Vagina (tissue), 2 donors: ENCODE data around the gene PDE3A.

Experiments
- CTCF ChIP-seq, 3 experiments: fragments of 450-650 bp in 2 of 3; fragments of 200-600 bp in 1 of 3; sonication (generic) in 1 of 3; IDR thresholded peaks; one replicate each; pipeline ENCODE4 v1.5.1; 2017 to 2019; ENCODE audit warnings: antibody characterized with exemption in 3 of 3, mild to moderate bottlenecking in 2 of 3, moderate library complexity in 2 of 3
- POLR2A ChIP-seq, 2 donors: fragments of 450-650 bp; IDR thresholded peaks; one replicate each; pipeline ENCODE4 v1.6.1; 2017; ENCODE audit warnings: antibody characterized with exemption in 2 of 2, mild to moderate bottlenecking in 2 of 2, moderate library complexity in 2 of 2
- POLR2AphosphoS5 ChIP-seq, 2 donors: sonication (generic); formaldehyde crosslinking; IDR thresholded peaks; one replicate each; pipeline ENCODE4 v1.9.0; 2017; ENCODE audit warnings: antibody characterized with exemption in 2 of 2, mild to moderate bottlenecking in 2 of 2, low read depth in 1 of 2; ENCODE audit not compliant: insufficient read depth in 1 of 2

- TF ChIP-seq POLR2AphosphoS5 (IDR thresholded peaks at IDR 0.05; ENCODE audit: insufficient read depth in 1 of 2, low read depth in 1 of 2) (no peak), POLR2A (IDR thresholded peaks at IDR 0.05) (no peak), CTCF (IDR thresholded peaks at IDR 0.05) (no peak)
These were observed 64.0 kb downstream of the PDE3A start for GRCh38 chr12:20432290-20432689.
